GM21390 (cell line): ENCODE measurements around the gene TTC1.
"Not testable (repeated sequence)": the region's sequence is repeated elsewhere in the genome, so short reads cannot be mapped to it uniquely, and the experiment has no call there.

Source experiments
- ATAC-seq: cut with Tn5 transposase; IDR thresholded peaks from one replicate; pipeline ENCODE4 v1.9.1; 2021; ENCODE audit not compliant: unreplicated experiment

Gene TTC1

GRCh38 chr5:159995907-159996306, 13.0 kb upstream of the TTC1 start:
- no peak for ATAC-seq

GRCh38 chr5:160001457-160001856, 7.5 kb upstream of the TTC1 start:
- no peak for ATAC-seq

- ATAC-seq, result no peak
Measured at GRCh38 chr5:160007514-160007913, 1.4 kb upstream of the TTC1 start.

- ATAC-seq, result not testable (repeated sequence)
Measured at GRCh38 chr5:160008529-160008876, 436 bp upstream of the TTC1 start.

GRCh38 chr5:160009591-160009989, 651 bp downstream of the TTC1 start:
- no peak for ATAC-seq

GRCh38 chr5:160011471-160011870, 2.5 kb downstream of the TTC1 start:
- no peak for ATAC-seq

- not testable (repeated sequence) for ATAC-seq
Measured at GRCh38 chr5:160014197-160014596, 5.3 kb downstream of the TTC1 start.

- no peak for ATAC-seq
Measured at GRCh38 chr5:160018945-160019625, 10.1 kb downstream of the TTC1 start.

- no peak for ATAC-seq
Measured at GRCh38 chr5:160020266-160020770, 11.4 kb downstream of the TTC1 start.

GRCh38 chr5:160020964-160021363, 12.0 kb downstream of the TTC1 start:
- ATAC-seq, result no peak

GRCh38 chr5:160021831-160022446, 13.0 kb downstream of the TTC1 start:
- peak; percentile 92 for ATAC-seq

GRCh38 chr5:160023007-160023907, 14.3 kb downstream of the TTC1 start:
- ATAC-seq, result no peak

GRCh38 chr5:160023908-160024630, 15.1 kb downstream of the TTC1 start:
- no peak for ATAC-seq

- ATAC-seq, result no peak
Measured at GRCh38 chr5:160029004-160029403, 20.1 kb downstream of the TTC1 start.

GRCh38 chr5:160029540-160030139, 20.7 kb downstream of the TTC1 start:
- no peak for ATAC-seq

- ATAC-seq, result no peak
Measured at GRCh38 chr5:160030631-160031377, 21.9 kb downstream of the TTC1 start.

- no peak for ATAC-seq
Measured at GRCh38 chr5:160033546-160034252, 24.8 kb downstream of the TTC1 start.

- no peak for ATAC-seq
Measured at GRCh38 chr5:160036243-160036642, 27.3 kb downstream of the TTC1 start.

GRCh38 chr5:160036884-160037283, 27.9 kb downstream of the TTC1 start:
- no peak for ATAC-seq
